ENCODE data around the gene MTA3.

The MTA3 gene

GRCh38 chr2:42792087-42792582 is 223.7 kb downstream of the MTA3 start:
- peak overlapping the region; percentile 79 for H3K27ac ChIP-seq
- peaks cover 16 to 26% of the 10 kb centered on the region in 2 experiments for H3K4me1 ChIP-seq (ENCODE audit: control insufficient read depth in 1 of 2, insufficient read depth in 1 of 2, low read depth in 1 of 2, low read length in 1 of 2)
- H3K4me3 ChIP-seq (ENCODE audit: low read depth in 1 of 2, low read length in 1 of 2), result peak overlapping the region; percentile 71 to 80
- H3K9me3 ChIP-seq, result no peaks in the 10 kb centered on the region
- H3K36me3 ChIP-seq, result peaks cover 12% of the 10 kb centered on the region
- no peak for TF ChIP-seq CTCF (IDR thresholded peaks at IDR 0.05)
- peaks cover 7% of the 10 kb centered on the region for H3K27me3 ChIP-seq

- Histone ChIP-seq H3K27ac (peak within 1 kb of the TSS; percentile 79), H3K4me3 (ENCODE audit: low read depth in 1 of 2, low read length in 1 of 2) (peak within 1 kb of the TSS; percentile 71 to 80), H3K27me3 (peaks cover 7% of the 10 kb centered on the region), H3K9me3 (no peaks in the 10 kb centered on the region), H3K4me1 (ENCODE audit: control insufficient read depth in 1 of 2, insufficient read depth in 1 of 2, low read depth in 1 of 2, low read length in 1 of 2) (peaks cover 16 to 26% of the 10 kb centered on the region in 2 experiments), H3K36me3 (peaks cover 17% of the 10 kb centered on the region)
- TF ChIP-seq CTCF (IDR thresholded peaks at IDR 0.05), result no peak
Observed at GRCh38 chr2:42792583-42793333, 224.3 kb downstream of the MTA3 start, which contains the start of gene HAAO. Gene HAAO (minus strand): TSS chr2:42792583. CDS start chr2:42792536, 47 bp downstream.

GRCh38 chr2:42793334-42794270 is 225.2 kb downstream of the MTA3 start:
- Histone ChIP-seq H3K9me3 (no peaks in the 10 kb centered on the region), H3K4me1 (ENCODE audit: control insufficient read depth in 1 of 2, insufficient read depth in 1 of 2, low read depth in 1 of 2, low read length in 1 of 2) (peaks cover 16 to 26% of the 10 kb centered on the region in 2 experiments), H3K27ac (peak overlapping the region; percentile 79), H3K4me3 (ENCODE audit: low read depth in 1 of 2, low read length in 1 of 2) (peak overlapping the region; percentile 71 to 80), H3K36me3 (peaks cover 18% of the 10 kb centered on the region), H3K27me3 (peaks cover 7% of the 10 kb centered on the region)
- no peak for TF ChIP-seq CTCF (IDR thresholded peaks at IDR 0.05)

GRCh38 chr2:42794271-42795046 is 226.0 kb downstream of the MTA3 start:
- peaks cover 7% of the 10 kb centered on the region for H3K27me3 ChIP-seq
- no peak overlapping the region for H3K4me3 ChIP-seq (ENCODE audit: low read depth in 1 of 2, low read length in 1 of 2)
- H3K36me3 ChIP-seq, result peaks cover 18% of the 10 kb centered on the region
- H3K27ac ChIP-seq, result no peak overlapping the region
- H3K9me3 ChIP-seq, result no peaks in the 10 kb centered on the region
- peaks cover 16 to 26% of the 10 kb centered on the region in 2 experiments for H3K4me1 ChIP-seq (ENCODE audit: control insufficient read depth in 1 of 2, insufficient read depth in 1 of 2, low read depth in 1 of 2, low read length in 1 of 2)
- TF ChIP-seq CTCF (IDR thresholded peaks at IDR 0.05), result no peak

- peaks cover 18% of the 10 kb centered on the region for H3K36me3 ChIP-seq
- H3K27me3 ChIP-seq, result peaks cover 7% of the 10 kb centered on the region
- H3K4me1 ChIP-seq (ENCODE audit: control insufficient read depth in 1 of 2, insufficient read depth in 1 of 2, low read depth in 1 of 2, low read length in 1 of 2), result peaks cover 16 to 26% of the 10 kb centered on the region in 2 experiments
- TF ChIP-seq CTCF (IDR thresholded peaks at IDR 0.05), result no peak
- no peaks in the 10 kb centered on the region for H3K9me3 ChIP-seq
- no peak overlapping the region for H3K27ac ChIP-seq
- no peak overlapping the region for H3K4me3 ChIP-seq (ENCODE audit: low read depth in 1 of 2, low read length in 1 of 2)
Observed at GRCh38 chr2:42795275-42795674, 226.8 kb downstream of the MTA3 start.
